GM18873 (cell line): ENCODE results near the gene RAET1L.
"Not testable (repeated sequence)": the region's sequence is repeated elsewhere in the genome, so short reads cannot be mapped to it uniquely, and the experiment has no call there.

Experiments
- ATAC-seq: cut with Tn5 transposase; IDR thresholded peaks from one replicate; pipeline ENCODE4 v1.9.1; 2021; ENCODE audit warnings: mild to moderate bottlenecking, moderate library complexity, moderate number of reproducible peaks; ENCODE audit not compliant: unreplicated experiment, low FRiP score

Gene RAET1L

GRCh38 chr6:150046943-150047342 is 21.6 kb upstream of the RAET1L start:
- ATAC-seq: no peak

- no peak for ATAC-seq
Measured at GRCh38 chr6:150044621-150045145, 19.4 kb upstream of the RAET1L start.

- ATAC-seq: no peak
Measured at GRCh38 chr6:150043501-150044412, 18.4 kb upstream of the RAET1L start.

- ATAC-seq: no peak
Measured at GRCh38 chr6:150043096-150043495, 17.8 kb upstream of the RAET1L start.

- ATAC-seq: no peak
Measured at GRCh38 chr6:150038202-150039062, 13.1 kb upstream of the RAET1L start.

- no peak for ATAC-seq
Measured at GRCh38 chr6:150037526-150038201, 12.3 kb upstream of the RAET1L start.

GRCh38 chr6:150036081-150036480 is 10.7 kb upstream of the RAET1L start:
- no peak for ATAC-seq

- ATAC-seq: no peak
Measured at GRCh38 chr6:150033207-150033771, 8.0 kb upstream of the RAET1L start.

- ATAC-seq: no peak
Measured at GRCh38 chr6:150032598-150032997, 7.3 kb upstream of the RAET1L start.

- ATAC-seq: no peak
Measured at GRCh38 chr6:150030611-150031010, 5.3 kb upstream of the RAET1L start.

GRCh38 chr6:150029749-150030148 is 4.4 kb upstream of the RAET1L start:
- no peak for ATAC-seq

GRCh38 chr6:150029276-150029675 is 3.9 kb upstream of the RAET1L start:
- no peak for ATAC-seq

GRCh38 chr6:150028799-150029198 is 3.5 kb upstream of the RAET1L start:
- ATAC-seq: no peak

GRCh38 chr6:150027806-150028565 is 2.7 kb upstream of the RAET1L start:
- ATAC-seq: no peak

- no peak for ATAC-seq
Measured at GRCh38 chr6:150026976-150027805, 1.9 kb upstream of the RAET1L start.

- no peak for ATAC-seq
Measured at GRCh38 chr6:150024646-150025155, 631 bp downstream of the RAET1L start.

GRCh38 chr6:150024021-150024420 is 1.3 kb downstream of the RAET1L start:
- not testable (repeated sequence) for ATAC-seq

- not testable (repeated sequence) for ATAC-seq
Measured at GRCh38 chr6:150021870-150022269, 3.5 kb downstream of the RAET1L start.
